IPS-20b (cell line): Measurements from ENCODE around the gene DDR1.
"Not testable (repeated sequence)": the region's sequence is repeated elsewhere in the genome, so short reads cannot be mapped to it uniquely, and the experiment has no call there.

Experiments used
- H3K27ac ChIP-seq: one replicate; pipeline ENCODE4 v1.5.1; 2013; ENCODE audit warnings: low read length
- H3K27me3 ChIP-seq: 2 replicates; pipeline ENCODE4 v1.6.1; 2013; ENCODE audit warnings: mild to moderate bottlenecking, low read length, inconsistent platforms; ENCODE audit not compliant: insufficient read depth
- H3K36me3 ChIP-seq: 2 replicates; pipeline ENCODE4 v1.6.1; 2013; ENCODE audit warnings: low read depth, mild to moderate bottlenecking, inconsistent platforms, low read length, moderate library complexity; ENCODE audit not compliant: insufficient read depth
- H3K4me1 ChIP-seq: 2 replicates; pipeline ENCODE4 v1.6.1; 2013; ENCODE audit warnings: mild to moderate bottlenecking, control low read depth, inconsistent platforms, low read length, moderate library complexity; ENCODE audit not compliant: insufficient read depth
- H3K4me3 ChIP-seq: 2 replicates; pipeline ENCODE4 v1.5.1; 2013; ENCODE audit warnings: mild to moderate bottlenecking, low read length, inconsistent platforms
- H3K9ac ChIP-seq: 2 replicates; pipeline ENCODE4 v1.6.1; 2013; ENCODE audit warnings: low read depth, mild to moderate bottlenecking, inconsistent platforms, low read length, moderate library complexity
- H3K9me3 ChIP-seq: 2 replicates; pipeline ENCODE4 v1.6.1; 2013; ENCODE audit warnings: mild to moderate bottlenecking, low read depth, low read length, inconsistent platforms; ENCODE audit not compliant: insufficient read depth

DDR1 gene

DNA sequence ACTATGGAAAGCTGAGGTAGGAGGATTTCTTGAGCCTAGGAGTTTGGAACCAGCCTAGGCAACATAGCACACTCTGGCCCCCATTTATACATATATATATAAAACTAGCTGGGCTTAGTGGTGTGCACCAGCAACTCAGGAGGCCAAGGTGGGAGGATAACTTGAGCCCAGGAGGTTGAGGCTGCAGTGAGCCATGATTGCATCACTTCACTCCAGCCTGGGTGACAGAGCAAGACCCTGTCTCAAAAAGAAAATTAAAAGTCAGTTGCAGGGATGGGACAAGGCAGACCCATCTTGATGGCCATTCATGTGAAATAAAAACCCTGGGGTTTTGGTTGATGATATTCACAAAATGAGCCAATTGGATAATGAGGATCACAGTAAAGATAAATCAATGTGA is 17.1 kb downstream of the DDR1 start:
- H3K36me3 ChIP-seq = peaks cover 38% of the 10 kb centered on the region
- no peak overlapping the region for H3K9ac ChIP-seq
- H3K4me3 ChIP-seq = no peak overlapping the region
- no peaks in the 10 kb centered on the region for H3K4me1 ChIP-seq
- H3K27me3 ChIP-seq = no peaks in the 10 kb centered on the region
- no peak overlapping the region for H3K27ac ChIP-seq
- no peaks in the 10 kb centered on the region for H3K9me3 ChIP-seq

DNA sequence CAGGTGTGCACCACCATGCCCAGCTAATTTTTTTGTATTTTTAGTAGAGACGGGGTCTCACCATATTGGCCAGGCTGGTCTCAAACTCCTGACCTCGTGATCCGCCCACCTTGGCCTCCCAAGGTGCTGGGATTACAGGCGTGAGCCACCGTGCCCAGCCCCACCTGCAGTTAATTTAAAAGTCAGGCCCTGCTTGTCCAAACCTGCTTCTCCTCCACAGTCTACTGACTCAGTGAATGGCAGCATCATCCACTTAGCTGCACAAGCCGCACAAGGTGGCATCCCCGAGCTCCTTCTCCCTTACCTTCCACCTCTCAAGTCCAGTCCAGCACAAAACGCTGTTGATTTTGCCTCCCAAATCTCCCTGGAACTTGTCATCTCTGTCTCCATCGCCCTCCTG is 17.9 kb downstream of the DDR1 start:
- not testable (repeated sequence) for H3K27me3 ChIP-seq, H3K9ac ChIP-seq, H3K27ac ChIP-seq, H3K9me3 ChIP-seq, H3K4me1 ChIP-seq, H3K4me3 ChIP-seq
- peaks cover 31% of the 10 kb centered on the region for H3K36me3 ChIP-seq

DNA sequence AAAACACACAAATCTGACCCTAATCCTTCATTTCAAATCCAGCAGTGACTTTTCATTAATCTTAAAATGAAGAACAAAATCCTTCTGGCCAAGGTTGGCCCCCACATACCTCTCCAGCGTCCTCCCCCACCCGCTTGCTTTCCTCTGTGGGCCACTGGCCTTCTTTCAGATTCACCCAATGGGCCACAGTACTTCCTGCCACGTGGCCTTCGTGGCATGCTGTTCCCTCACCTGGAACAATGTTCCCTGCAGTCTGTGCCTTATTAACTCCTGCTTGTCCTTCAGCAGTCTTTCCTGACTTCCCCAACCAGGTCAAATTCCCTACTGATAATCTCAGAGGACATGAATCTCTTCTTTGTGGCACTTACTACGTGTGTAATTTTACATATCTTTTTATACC is 18.4 kb downstream of the DDR1 start:
- Histone ChIP-seq H3K36me3 (peaks cover 26% of the 10 kb centered on the region), H3K27me3 (no peaks in the 10 kb centered on the region), H3K9ac (no peak overlapping the region), H3K9me3 (no peaks in the 10 kb centered on the region), H3K4me1 (no peaks in the 10 kb centered on the region), H3K4me3 (no peak overlapping the region), H3K27ac (no peak overlapping the region)

DNA sequence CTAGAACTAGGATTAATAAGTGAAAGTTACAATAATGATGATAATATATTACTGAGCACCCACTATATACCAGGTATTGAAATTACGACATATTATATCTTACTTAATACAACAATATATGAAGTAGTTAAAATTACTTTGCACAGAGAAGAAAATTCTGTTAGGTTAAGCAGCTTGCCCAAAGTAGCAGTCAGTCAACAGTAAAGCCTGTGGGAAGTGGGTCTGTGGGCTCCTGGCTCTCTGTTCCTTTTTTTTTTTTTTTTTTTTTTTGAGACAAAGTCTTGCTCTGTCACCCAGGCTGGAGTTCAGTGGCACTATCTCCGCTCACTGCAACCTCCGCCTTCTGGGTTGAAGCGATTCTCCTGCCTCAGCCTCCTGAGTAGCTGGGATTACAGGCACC is 18.9 kb downstream of the DDR1 start:
- Histone ChIP-seq H3K9ac (no peak overlapping the region), H3K4me1 (no peaks in the 10 kb centered on the region), H3K9me3 (no peaks in the 10 kb centered on the region), H3K4me3 (no peak overlapping the region), H3K36me3 (peaks cover 20% of the 10 kb centered on the region), H3K27me3 (no peaks in the 10 kb centered on the region), H3K27ac (no peak overlapping the region)

DNA sequence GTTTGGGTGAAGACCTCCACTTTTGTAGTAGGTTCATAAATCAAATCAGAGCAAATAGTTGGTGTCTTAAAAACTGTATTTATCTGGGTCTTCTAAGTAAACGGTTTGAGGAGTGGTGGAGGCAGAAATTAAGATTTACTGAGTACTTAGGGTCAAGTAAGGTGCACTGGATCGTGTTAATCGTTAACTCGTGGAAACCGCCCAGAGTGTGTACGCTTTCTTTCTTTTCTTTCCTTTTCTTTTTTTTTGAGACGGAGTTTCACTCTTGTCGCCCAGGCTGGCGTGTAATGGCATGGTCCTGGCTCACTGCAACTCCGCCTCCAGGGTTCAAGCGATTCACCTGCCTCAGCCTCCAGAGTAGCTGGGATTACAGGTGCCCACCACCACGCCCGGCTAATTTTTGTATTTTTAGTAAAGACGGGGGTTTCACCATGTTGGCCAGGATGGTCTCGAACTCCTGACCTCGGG is 23.0 kb downstream of the DDR1 start:
- H3K9ac ChIP-seq = peak overlapping the region; percentile 95; the same call in 1 of the 2 replicates
- H3K9me3 ChIP-seq, H3K27ac ChIP-seq, H3K4me1 ChIP-seq, H3K27me3 ChIP-seq: not testable (repeated sequence)
- H3K4me3 ChIP-seq = peak overlapping the region; percentile 93; the same call in 1 of the 2 replicates
- H3K36me3 ChIP-seq = peaks cover 29% of the 10 kb centered on the region

DNA sequence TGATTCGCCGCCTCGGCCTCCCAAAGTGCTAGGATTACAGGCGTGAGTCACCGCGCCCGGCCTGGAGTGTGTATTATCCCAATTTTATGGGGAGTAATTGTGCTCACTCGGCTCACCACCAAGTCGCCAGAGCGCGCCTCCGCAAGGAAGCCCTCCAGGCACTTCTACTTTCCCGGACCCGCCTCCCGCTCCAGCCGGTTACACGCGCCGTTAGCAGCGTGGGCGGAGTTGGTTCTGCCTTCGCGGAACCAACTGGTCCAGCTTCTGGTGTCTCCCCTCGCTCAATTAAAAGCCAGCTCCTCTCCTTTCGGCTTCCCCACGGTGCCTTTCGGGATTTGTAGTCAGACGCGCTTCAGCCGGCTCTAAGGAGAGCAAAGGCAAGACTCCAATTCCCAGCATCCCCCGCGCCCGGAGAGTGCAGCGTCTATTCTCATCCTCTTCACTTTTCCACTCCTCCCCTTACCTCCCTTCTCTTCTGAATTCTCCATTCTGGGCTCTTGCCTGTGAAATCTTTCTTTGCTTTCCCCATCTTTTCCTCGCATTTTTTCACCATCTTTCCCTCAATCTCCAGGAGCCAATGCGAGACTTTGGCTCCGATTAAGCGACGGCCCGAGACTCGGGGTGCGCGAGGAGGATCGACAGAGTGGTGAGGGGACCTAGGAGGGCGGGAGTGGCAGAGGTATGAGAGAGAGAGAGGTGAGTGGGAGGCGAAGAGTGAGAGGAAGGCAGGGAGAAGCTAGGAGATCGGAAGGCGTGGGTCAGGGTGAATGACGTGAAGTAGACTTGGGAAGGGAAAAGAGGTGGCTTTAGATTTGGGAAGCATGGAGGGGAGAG is 23.7 kb downstream of the DDR1 start, which contains the start of gene GTF2H4:
Gene GTF2H4, plus strand, starts transcription at position 450 of the 834 bp plus-strand sequence.
- Histone ChIP-seq H3K4me3 (peak within 1 kb of the TSS; percentile 93), H3K36me3 (peaks cover 36% of the 10 kb centered on the region), H3K27ac (no peak within 1 kb of the TSS), H3K27me3 (no peaks in the 10 kb centered on the region), H3K9me3 (no peaks in the 10 kb centered on the region), H3K9ac (peak within 1 kb of the TSS; percentile 95), H3K4me1 (peaks cover 5% of the 10 kb centered on the region; the same call in 1 of the 2 replicates)

DNA sequence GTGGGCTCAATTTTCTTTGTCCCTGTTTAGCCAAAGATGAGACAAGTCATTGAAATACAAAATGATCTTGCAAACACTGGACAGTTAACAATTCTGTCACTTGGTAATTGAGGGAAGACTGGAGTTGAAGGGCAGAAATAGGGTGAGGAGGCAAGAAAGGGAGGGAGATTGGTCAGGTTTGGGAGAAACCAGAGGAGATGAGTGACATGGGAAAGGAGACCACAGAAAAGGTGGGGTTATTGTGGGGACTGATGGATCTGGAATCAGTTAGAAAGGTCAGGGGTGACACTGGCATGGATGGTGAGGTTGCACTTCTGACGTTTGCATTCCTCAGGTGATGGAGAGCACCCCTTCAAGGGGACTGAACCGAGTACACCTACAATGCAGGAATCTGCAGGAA is 24.4 kb downstream of the DDR1 start:
- Histone ChIP-seq H3K4me3 (peak overlapping the region; percentile 93), H3K9me3 (no peaks in the 10 kb centered on the region), H3K27ac (no peak overlapping the region), H3K4me1 (peaks cover 8% of the 10 kb centered on the region; the same call in 1 of the 2 replicates), H3K27me3 (no peaks in the 10 kb centered on the region), H3K36me3 (peaks cover 41% of the 10 kb centered on the region), H3K9ac (peak overlapping the region; percentile 95)

DNA sequence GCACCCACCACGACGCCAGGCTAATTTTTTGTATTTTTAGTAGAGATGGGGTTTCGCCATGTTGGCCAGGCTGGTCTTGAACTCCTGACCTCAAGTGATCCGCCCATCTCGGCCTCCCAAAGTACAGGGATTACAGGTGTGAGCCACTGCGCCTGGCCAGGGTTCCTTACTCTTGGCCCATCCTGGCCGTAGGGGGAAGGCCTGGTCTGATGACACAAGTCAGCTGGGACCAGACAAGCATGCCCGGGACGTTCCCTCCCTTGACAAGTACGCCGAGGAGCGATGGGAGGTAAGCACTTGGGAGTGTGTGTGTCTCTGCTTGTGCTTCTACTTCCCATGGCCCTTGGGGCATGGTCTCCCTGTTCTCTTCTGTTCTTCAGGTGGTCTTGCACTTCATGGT is 26.2 kb downstream of the DDR1 start:
- not testable (repeated sequence) for H3K9ac ChIP-seq, H3K4me3 ChIP-seq, H3K27me3 ChIP-seq, H3K9me3 ChIP-seq, H3K27ac ChIP-seq
- Histone ChIP-seq H3K4me1 (peaks cover 16% of the 10 kb centered on the region; the same call in 1 of the 2 replicates), H3K36me3 (peaks cover 41% of the 10 kb centered on the region)

DNA sequence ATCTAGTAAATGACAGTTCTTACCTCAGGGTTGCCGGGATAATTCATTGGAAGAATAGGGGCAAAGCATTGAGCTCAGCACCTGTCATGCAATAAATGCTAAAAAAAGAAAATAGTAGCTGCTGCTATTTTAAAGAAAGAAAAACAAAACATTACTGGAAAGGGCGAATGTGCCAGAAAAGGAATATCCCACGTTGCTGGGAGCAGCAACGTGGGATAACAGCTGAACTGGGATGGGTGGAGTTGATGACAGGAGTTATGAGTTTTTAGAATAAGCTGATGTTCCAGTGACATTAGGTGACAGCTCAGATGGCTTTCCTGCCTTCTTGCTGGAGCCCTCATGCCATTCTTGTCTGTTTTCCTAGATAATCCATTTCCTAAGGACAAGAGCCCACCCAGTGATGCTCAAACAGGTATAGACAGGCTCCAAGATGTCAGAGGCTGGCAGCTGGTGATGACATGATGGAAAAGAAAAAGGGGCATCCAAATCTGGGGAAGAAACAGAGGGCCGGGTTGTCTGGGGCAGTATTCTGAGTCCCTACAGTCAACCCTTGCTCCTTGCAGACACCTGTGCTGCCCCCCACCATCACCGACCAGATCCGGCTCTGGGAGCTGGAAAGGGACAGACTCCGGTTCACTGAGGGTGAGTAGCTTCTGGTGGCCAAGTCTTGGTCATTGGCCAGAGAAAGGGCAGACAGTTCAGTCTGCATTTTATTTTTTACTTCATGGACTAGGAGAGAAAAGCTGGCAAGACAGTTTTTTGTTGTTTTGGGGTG is 28.6 kb downstream of the DDR1 start:
- Histone ChIP-seq H3K27me3 (no peaks in the 10 kb centered on the region), H3K4me1 (peaks cover 16% of the 10 kb centered on the region; the same call in 1 of the 2 replicates), H3K9me3 (no peaks in the 10 kb centered on the region), H3K4me3 (peak overlapping the region; percentile 88; the same call in 1 of the 2 replicates), H3K36me3 (peaks cover 64% of the 10 kb centered on the region), H3K9ac (no peak overlapping the region), H3K27ac (no peak overlapping the region)

DNA sequence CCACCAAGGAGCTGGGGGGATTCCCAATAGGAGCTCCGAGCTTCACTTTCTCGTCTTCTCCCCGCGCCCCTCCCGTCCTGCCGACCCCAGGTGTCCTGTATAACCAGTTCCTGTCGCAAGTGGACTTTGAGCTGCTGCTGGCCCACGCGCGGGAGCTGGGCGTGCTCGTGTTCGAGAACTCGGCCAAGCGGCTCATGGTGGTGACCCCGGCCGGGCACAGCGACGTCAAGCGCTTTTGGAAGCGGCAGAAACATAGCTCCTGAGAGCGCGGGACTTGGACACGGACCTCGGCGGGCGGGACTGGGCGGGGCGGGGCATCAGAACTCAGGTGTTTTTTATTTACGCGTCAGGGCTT is 29.4 kb downstream of the DDR1 start:
- H3K9ac ChIP-seq = peak overlapping the region; percentile 77; the same call in 1 of the 2 replicates

DNA sequence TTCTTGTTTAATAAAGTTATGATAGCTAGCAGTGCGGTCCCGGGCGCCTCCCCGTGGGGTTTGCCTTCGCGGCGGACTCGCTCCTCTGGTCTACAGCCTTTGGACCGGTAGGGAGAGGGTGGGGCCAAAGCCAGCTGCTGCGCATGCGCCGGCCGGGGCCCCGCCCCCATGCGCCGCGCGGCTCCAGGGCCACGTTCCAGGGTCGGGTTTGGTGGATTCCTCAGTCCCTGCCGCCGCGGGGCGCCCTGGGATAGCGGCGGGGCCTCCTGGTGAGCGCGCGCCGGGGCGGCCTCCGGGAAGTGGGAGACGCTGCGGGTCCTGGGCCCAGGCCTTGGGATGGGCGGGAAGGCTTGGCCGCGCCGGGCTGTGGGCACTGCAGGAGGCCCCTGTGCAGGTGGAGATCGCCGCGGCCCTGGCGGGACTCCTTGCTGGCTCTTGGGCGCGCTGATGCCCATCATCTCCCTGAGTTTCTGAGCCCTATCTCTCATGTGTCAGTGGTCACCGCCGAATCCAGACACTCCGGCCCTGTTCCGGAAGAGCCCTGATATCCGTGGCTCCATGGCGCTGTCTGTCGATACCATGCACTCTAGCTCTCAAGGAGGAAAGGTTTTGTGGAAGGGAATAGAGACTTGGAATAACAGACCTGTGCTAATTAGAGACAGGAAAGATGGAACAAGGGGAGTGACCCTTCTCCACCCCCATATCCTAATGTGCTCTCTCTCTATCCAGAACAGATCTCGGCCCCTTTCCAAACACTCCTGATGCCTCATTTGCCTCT is 29.9 kb downstream of the DDR1 start, which contains the start of gene VARS2:
Gene VARS2, plus strand, starts transcription at position 163 of the 778 bp plus-strand sequence. Its CDS starts 599 bp downstream, at position 762.
- H3K4me3 ChIP-seq = peak within 1 kb of the TSS; percentile 88
- no peak within 1 kb of the TSS for H3K27ac ChIP-seq
- peak within 1 kb of the TSS; percentile 77 for H3K9ac ChIP-seq
- H3K4me1 ChIP-seq = peaks cover 11% of the 10 kb centered on the region; the same call in 1 of the 2 replicates
- H3K36me3 ChIP-seq = peaks cover 71% of the 10 kb centered on the region
- no peaks in the 10 kb centered on the region for H3K27me3 ChIP-seq
- H3K9me3 ChIP-seq = no peaks in the 10 kb centered on the region

More for the DNA sequence above, 29.4 kb downstream of the DDR1 start:
- Histone ChIP-seq H3K9me3 (no peaks in the 10 kb centered on the region), H3K27me3 (no peaks in the 10 kb centered on the region), H3K27ac (no peak overlapping the region), H3K4me1 (peaks cover 14% of the 10 kb centered on the region; the same call in 1 of the 2 replicates), H3K36me3 (peaks cover 70% of the 10 kb centered on the region), H3K4me3 (peak overlapping the region; percentile 88; the same call in 1 of the 2 replicates)
